Activated naive CD8-positive, alpha-beta T cell treated with anti-CD3 and anti-CD28 coated beads, Interleukin-2, amount 10 ng/mL, durations not matched to agents 7 days and 5 days (primary cell): ENCODE data around the gene LRRTM2. TPM values are rescaled to one million over a fixed set of nuclear protein-coding genes. Genes with fewer than 3 reads are reported as not detected.

Source experiments
- ATAC-seq: fragments of 150-1000 bp; cut with Tn5 transposase; one replicate; pipeline ENCODE4 v1.10.0; 2021; ENCODE audit warnings: low read depth, moderate library complexity
- POLR2A ChIA-PET: fragments of 350-600 bp; sonication (Branson Sonifier 250); formaldehyde crosslinking; loops from one replicate; lab custom pipeline; 2021; ENCODE audit warnings: antibody characterized with exemption; lab: Charles Lee
- DNase-seq: peaks from one replicate; pipeline ENCODE4 v3.0.0; 2021
- H3K27ac Mint-ChIP-seq: one replicate; pipeline ENCODE4 v1.8.0; 2022; ENCODE audit warnings: mild to moderate bottlenecking, mixed read lengths
- H3K27me3 Mint-ChIP-seq: one replicate; pipeline ENCODE4 v1.8.0; 2022; ENCODE audit warnings: mild to moderate bottlenecking, moderate library complexity, mixed read lengths
- H3K36me3 Mint-ChIP-seq: one replicate; pipeline ENCODE4 v1.8.0; 2021; ENCODE audit warnings: mild to moderate bottlenecking, mixed read lengths
- H3K4me1 Mint-ChIP-seq: one replicate; pipeline ENCODE4 v1.8.0; 2021; ENCODE audit warnings: mixed read lengths
- H3K4me3 Mint-ChIP-seq: one replicate; pipeline ENCODE4 v1.8.0; 2022; ENCODE audit warnings: mild to moderate bottlenecking, moderate library complexity, mixed read lengths
- H3K9me3 Mint-ChIP-seq: one replicate; pipeline ENCODE4 v1.8.0; 2021; ENCODE audit warnings: mixed read lengths
- total RNA-seq, 2 experiments: library from RNA; stranded (reverse); gene quantifications; one replicate each; pipeline ENCODE4 v1.2.3, GENCODE V29; 2021

The LRRTM2 gene
- total RNA-seq, 2 experiments from 2014 or later: 0.06 to 0.26 TPM

DNA sequence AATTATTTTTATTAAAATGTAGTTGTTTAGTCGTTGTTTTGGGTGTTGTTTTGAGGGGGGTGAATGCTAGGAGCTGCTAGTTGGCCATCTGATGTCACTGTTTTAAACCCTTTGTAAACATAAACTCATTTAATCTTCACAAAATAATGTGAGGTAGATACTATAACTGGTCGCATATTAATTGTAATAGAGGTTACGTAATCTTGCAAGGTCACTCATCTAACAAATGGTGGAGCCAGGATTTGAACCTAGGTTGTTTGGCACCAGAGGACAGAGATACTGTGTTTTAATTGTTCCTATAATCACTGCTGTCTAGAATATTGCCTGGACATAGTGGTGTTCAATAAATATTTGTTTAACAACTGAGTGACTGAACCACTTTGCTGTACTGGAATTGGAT, 54.4 kb downstream of the LRRTM2 start:
- Mint-ChIP-seq H3K27ac (no peak overlapping the region), H3K4me1 (no peaks in the 10 kb centered on the region), H3K27me3 (peaks cover 21% of the 10 kb centered on the region), H3K4me3 (no peak overlapping the region), H3K36me3 (peaks cover 1% of the 10 kb centered on the region), H3K9me3 (no peaks in the 10 kb centered on the region)
- ATAC-seq: no peak
- no peak for DNase-seq
- POLR2A ChIA-PET: no interaction called here

DNA sequence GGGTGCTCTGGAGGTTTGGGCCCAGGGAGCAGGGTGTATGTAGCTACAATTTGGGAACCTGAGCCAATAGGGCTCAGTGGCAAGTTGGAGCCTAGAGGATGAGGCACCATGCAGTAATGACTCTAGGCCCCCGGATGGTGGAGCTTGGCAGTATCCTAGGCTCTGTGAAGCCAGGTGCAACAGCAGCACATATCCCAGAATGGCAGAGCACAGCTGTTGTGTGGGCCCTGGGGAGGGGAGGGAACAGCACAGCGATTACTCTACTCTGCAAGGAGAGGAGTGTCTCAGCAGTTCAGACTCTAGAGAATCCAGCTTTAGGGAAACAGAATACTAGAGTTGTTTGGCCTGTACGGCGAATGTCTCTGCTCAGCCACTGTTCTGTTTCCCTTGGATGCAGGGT, 56.1 kb downstream of the LRRTM2 start:
- DNase-seq (no peak), ATAC-seq (no peak)
- POLR2A ChIA-PET: no interaction called here
- Mint-ChIP-seq H3K36me3 (peaks cover 1% of the 10 kb centered on the region), H3K4me3 (no peak overlapping the region), H3K9me3 (no peaks in the 10 kb centered on the region), H3K27me3 (peaks cover 26% of the 10 kb centered on the region), H3K4me1 (no peaks in the 10 kb centered on the region), H3K27ac (no peak overlapping the region)

Other genes with a start within 250 kb of the LRRTM2 start
- 10 to 100 TPM; 23.1 to 24.2 TPM for gene CTNNA1, start 121.9 kb downstream of the LRRTM2 start, total RNA-seq